Umbilical cord (tissue), 2 donors: ENCODE results near the gene TMEM63A. TPM values are rescaled to one million over a fixed set of nuclear protein-coding genes. Genes with fewer than 3 reads are reported as not detected.
"Not testable (repeated sequence)": the region's sequence is repeated elsewhere in the genome, so short reads cannot be mapped to it uniquely, and the experiment has no call there.

Source experiments
- DNase-seq: peaks from one replicate; pipeline ENCODE4 v3.0.0-alpha.2; 2015; ENCODE audit warnings: low spot score
- total RNA-seq: library from RNA; depleted of rRNA; stranded (reverse); fragments of >200 nt; gene quantifications from one replicate; pipeline ENCODE4 v1.2.3, GENCODE V29; 2014; ENCODE audit warnings: low replicate concordance; ENCODE audit not compliant: insufficient read depth

TMEM63A gene
- total RNA-seq, 1 donor from 2014 or later: 15.9 TPM

DNA sequence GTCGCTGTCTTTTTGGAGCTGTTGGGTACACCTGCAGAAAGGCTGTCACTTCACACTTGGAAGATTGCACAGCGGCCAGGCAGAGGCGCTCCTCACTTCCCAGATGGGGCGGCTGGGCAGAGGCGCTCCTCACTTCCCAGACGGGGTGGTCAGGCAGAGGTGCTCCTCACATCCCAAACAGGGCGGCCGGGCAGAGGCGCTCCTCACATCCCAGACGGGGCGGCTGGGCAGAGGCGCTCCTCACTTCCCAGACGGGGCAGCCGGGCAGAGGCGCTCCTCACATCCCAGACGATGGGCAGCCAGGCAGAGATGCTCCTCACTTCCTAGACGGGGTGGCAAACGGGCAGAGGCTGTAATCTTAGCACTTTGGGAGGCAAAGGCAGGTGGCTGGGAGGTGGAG lies 86.1 kb downstream of the TMEM63A start:
- not testable (repeated sequence) for DNase-seq

Other genes starting within 250 kb of the TMEM63A start
- 279 TPM for gene ENAH, start 229.3 kb downstream of the TMEM63A start, total RNA-seq
- 226 TPM for gene SRP9, start 104.6 kb downstream of the TMEM63A start, total RNA-seq
- 16.9 TPM for gene EPHX1, start 72.3 kb downstream of the TMEM63A start, total RNA-seq
- 2.4 TPM for gene LEFTY1, start 6.8 kb upstream of the TMEM63A start, total RNA-seq
- gene PYCR2, start 41.9 kb upstream of the TMEM63A start, total RNA-seq: 23.1 TPM
- gene LEFTY2, start 58.8 kb upstream of the TMEM63A start, total RNA-seq: 144 TPM
- 40.4 TPM for gene SDE2, start 117.0 kb upstream of the TMEM63A start, total RNA-seq
- gene H3-3A, start 180.3 kb upstream of the TMEM63A start, total RNA-seq: 232 TPM